Parathyroid adenoma (tissue), 2 donors: ENCODE results near the gene USH1G.

Source experiments
- H2AFZ ChIP-seq: fragments of 300-600 bp; sonication (generic); one replicate; pipeline ENCODE4 v1.7.0; 2017; ENCODE audit warnings: antibody characterized with exemption, mild to moderate bottlenecking
- H3K27ac ChIP-seq: fragments of 300-600 bp; sonication (generic); one replicate; pipeline ENCODE4 v1.7.0; 2017
- H3K27me3 ChIP-seq: fragments of 300-600 bp; sonication (generic); one replicate; pipeline ENCODE4 v1.7.0; 2017; ENCODE audit warnings: low read length; ENCODE audit not compliant: control insufficient read depth, insufficient read depth
- H3K36me3 ChIP-seq: fragments of 300-600 bp; sonication (generic); one replicate; pipeline ENCODE4 v1.7.0; 2017; ENCODE audit warnings: low read length; ENCODE audit not compliant: control insufficient read depth, insufficient read depth
- H3K4me1 ChIP-seq: fragments of 300-600 bp; sonication (generic); one replicate; pipeline ENCODE4 v1.7.0; 2017; ENCODE audit warnings: control low read depth
- H3K4me2 ChIP-seq: fragments of 300-600 bp; sonication (generic); one replicate; pipeline ENCODE4 v1.7.0; 2017; ENCODE audit warnings: low read length
- H3K4me3 ChIP-seq: fragments of 300-600 bp; sonication (generic); one replicate; pipeline ENCODE4 v1.7.0; 2017; ENCODE audit warnings: low read depth, low read length
- H3K79me2 ChIP-seq: fragments of 300-600 bp; sonication (generic); one replicate; pipeline ENCODE4 v1.7.0; 2017; ENCODE audit warnings: control low read depth
- H3K9ac ChIP-seq: fragments of 300-600 bp; sonication (generic); one replicate; pipeline ENCODE4 v1.7.0; 2017; ENCODE audit warnings: mild to moderate bottlenecking
- H3K9me3 ChIP-seq: fragments of 300-600 bp; sonication (generic); one replicate; pipeline ENCODE4 v1.7.0; 2017; ENCODE audit warnings: low read length; ENCODE audit not compliant: control insufficient read depth
- TF ChIP-seq, protein P1 (sequence below): fragments of 300-600 bp; sonication (generic); IDR thresholded peaks from one replicate; pipeline ENCODE4 v1.7.0; 2017; ENCODE audit warnings: antibody characterized with exemption, mild to moderate bottlenecking
- donor health status: primary hyperparathyroidism.

Gene USH1G

DNA sequence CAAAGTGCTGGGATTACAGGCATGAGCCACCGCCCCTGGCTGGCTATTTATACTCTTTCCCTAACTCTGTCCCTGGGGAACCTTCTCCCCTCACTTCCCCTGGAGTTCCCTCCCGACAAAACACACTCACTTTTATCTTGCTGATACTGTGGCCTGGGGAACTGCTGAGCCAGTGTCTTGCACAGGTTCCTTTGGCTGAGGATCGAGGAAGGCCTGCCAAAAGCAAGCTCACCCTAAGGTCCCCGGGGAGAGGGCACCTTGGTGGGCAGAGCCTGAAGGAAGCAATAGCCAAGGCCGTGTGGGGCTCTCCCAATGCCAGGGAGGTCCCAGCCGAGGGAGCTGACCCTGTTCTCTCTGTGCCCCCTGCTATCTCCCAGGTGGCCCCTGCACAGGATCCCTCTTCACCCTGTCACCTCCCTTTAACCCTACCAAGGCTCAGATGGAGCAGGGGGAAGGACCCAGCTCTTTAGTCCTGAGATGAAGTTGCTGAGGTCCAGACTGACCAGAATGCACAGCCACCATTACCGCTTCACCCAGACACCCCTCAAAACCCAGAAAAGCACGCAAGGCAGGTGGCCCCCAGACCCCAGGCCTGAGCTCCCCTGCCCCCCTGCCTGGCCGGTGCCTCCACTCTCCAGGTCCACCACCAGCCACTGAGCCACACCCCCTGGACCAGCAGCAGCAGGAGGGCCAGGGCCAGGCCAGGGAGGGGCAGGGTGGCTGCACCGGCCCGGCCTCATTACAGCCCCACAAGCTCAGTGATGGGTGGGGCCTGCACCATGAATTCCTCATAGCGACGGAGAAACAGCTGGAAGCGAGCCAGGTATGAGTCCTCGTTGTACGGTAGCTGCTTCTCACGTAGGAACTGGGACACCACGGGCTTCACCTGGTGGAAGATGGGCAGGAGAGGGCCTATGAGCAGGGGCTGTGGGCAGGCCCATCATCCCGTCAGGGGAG lies 45.2 kb downstream of the USH1G start:
- Histone ChIP-seq H3K4me2 (no peak overlapping the region), H3K27me3 (no peaks in the 10 kb centered on the region), H3K4me1 (peaks cover 15% of the 10 kb centered on the region), H3K79me2 (no peaks in the 10 kb centered on the region), H3K4me3 (no peak overlapping the region), H3K9ac (no peak overlapping the region), H2AFZ (peak overlapping the region; percentile 85), H3K27ac (peak overlapping the region; percentile 54), H3K36me3 (no peaks in the 10 kb centered on the region), H3K9me3 (no peaks in the 10 kb centered on the region)
- TF ChIP-seq, protein P1, sequence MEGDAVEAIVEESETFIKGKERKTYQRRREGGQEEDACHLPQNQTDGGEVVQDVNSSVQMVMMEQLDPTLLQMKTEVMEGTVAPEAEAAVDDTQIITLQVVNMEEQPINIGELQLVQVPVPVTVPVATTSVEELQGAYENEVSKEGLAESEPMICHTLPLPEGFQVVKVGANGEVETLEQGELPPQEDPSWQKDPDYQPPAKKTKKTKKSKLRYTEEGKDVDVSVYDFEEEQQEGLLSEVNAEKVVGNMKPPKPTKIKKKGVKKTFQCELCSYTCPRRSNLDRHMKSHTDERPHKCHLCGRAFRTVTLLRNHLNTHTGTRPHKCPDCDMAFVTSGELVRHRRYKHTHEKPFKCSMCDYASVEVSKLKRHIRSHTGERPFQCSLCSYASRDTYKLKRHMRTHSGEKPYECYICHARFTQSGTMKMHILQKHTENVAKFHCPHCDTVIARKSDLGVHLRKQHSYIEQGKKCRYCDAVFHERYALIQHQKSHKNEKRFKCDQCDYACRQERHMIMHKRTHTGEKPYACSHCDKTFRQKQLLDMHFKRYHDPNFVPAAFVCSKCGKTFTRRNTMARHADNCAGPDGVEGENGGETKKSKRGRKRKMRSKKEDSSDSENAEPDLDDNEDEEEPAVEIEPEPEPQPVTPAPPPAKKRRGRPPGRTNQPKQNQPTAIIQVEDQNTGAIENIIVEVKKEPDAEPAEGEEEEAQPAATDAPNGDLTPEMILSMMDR, result no peak

DNA sequence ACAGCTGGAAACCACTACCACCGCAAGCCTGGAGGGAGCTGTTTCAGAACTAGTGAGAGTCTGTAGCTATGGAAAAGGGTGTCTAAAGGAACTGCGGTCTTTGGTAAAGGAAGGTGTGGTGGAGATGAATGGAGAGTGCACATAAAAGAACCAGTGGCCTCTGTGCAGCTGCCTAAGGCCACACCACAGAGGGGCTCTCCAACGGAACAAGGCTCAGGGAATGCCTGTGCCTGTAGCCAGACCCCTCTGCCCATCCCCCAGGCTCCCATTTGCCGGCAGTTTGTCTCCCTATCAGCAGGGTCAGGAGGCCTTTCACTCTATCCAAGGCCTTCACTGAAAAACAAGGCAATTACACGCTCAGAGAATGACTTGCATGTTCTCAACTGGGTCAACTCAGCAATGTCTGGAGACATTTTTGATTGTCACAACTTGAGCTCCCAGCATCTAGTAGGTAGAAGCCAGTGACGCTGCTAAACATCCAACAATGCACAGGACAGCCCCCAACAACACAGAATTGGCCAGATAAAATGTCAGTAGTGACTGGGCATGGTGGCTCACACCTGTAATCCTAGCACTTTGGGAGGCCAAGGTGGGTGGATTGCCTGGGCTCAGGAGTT lies 47.0 kb downstream of the USH1G start:
- TF ChIP-seq, protein P1, result no peak
- no peak overlapping the region for H3K4me3 ChIP-seq
- no peaks in the 10 kb centered on the region for H3K79me2 ChIP-seq
- H2AFZ ChIP-seq, result no peak overlapping the region
- H3K27ac ChIP-seq, result no peak overlapping the region
- H3K4me1 ChIP-seq, result peaks cover 23% of the 10 kb centered on the region
- H3K9ac ChIP-seq, result no peak overlapping the region
- H3K9me3 ChIP-seq, result no peaks in the 10 kb centered on the region
- no peaks in the 10 kb centered on the region for H3K27me3 ChIP-seq
- H3K4me2 ChIP-seq, result no peak overlapping the region
- H3K36me3 ChIP-seq, result no peaks in the 10 kb centered on the region

DNA sequence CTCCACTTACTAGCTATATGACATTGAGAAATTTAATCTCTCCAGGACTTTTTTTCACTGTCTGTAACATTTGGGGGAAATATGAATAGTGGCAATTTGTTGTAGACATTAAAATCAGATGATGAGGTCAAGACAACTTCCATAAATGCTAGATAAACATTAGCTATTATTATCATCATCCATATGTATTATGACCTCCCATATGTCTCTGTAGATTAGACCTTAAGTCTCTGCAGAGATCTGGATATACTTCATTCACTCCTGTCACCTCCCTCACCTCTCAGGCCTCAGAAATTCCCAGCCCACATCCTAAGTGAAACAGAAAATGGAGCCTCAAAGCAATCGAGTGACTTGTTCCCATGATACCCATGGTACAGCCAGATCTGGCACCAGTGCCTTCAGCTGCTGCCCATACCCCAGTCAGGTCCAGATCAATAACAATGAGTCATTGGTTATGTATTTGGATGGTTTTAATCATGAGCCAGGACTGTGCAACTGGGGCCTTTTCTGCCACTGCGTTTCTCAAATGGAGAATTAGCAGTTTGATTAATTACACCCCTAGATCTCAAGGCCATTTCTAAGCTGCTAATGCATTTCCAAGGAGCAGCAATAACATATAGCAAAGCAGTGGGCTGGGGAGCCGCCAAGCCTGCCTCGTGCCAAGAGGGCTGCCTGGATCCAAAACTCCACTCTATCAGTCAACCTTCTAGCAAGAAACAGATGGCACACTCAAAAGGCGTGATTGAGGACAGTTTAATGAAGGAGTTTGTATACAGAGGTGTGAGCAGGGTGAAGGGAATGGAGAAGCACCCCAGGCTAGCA lies 47.7 kb downstream of the USH1G start:
- TF ChIP-seq, protein P1, result no peak
- H3K4me2 ChIP-seq, result no peak overlapping the region

DNA sequence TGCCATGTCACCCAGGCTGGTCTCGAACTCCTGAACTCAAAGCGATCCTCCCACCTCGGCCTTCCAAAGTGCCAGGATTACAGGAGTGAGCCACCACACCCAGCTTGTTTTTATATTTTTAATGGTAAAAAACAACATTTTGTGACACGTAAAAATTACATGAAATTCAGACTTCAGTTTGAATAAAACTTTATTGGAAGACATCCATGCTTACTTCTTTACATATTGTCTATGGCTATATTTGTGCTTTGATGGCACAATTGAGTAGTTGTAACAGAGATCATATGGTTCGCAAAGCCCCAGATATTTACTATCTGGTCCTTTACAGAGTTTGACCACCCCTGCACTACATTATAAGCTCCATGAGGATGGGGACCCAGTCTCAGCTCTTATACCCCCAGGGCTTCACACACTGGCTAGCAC lies 48.4 kb downstream of the USH1G start:
- Histone ChIP-seq H3K9me3 (no peaks in the 10 kb centered on the region), H3K4me1 (peaks cover 23% of the 10 kb centered on the region), H3K4me2 (no peak overlapping the region), H2AFZ (no peak overlapping the region), H3K4me3 (no peak overlapping the region), H3K27me3 (no peaks in the 10 kb centered on the region), H3K79me2 (no peaks in the 10 kb centered on the region), H3K36me3 (no peaks in the 10 kb centered on the region), H3K27ac (no peak overlapping the region), H3K9ac (no peak overlapping the region)
- TF ChIP-seq, protein P1, result no peak

More for the DNA sequence above, 47.7 kb downstream of the USH1G start:
- Histone ChIP-seq H3K27me3 (no peaks in the 10 kb centered on the region), H3K4me1 (peaks cover 23% of the 10 kb centered on the region), H3K9me3 (no peaks in the 10 kb centered on the region), H3K27ac (no peak overlapping the region), H2AFZ (no peak overlapping the region), H3K9ac (no peak overlapping the region), H3K36me3 (no peaks in the 10 kb centered on the region), H3K4me3 (no peak overlapping the region), H3K79me2 (no peaks in the 10 kb centered on the region)
